GM18858 (cell line): ENCODE measurements around the gene KRT4.
"Not testable (repeated sequence)": the region's sequence is repeated elsewhere in the genome, so short reads cannot be mapped to it uniquely, and the experiment has no call there.

Experiments used
- ATAC-seq: cut with Tn5 transposase; IDR thresholded peaks from one replicate; pipeline ENCODE4 v1.9.1; 2021; ENCODE audit not compliant: unreplicated experiment

KRT4 gene

DNA sequence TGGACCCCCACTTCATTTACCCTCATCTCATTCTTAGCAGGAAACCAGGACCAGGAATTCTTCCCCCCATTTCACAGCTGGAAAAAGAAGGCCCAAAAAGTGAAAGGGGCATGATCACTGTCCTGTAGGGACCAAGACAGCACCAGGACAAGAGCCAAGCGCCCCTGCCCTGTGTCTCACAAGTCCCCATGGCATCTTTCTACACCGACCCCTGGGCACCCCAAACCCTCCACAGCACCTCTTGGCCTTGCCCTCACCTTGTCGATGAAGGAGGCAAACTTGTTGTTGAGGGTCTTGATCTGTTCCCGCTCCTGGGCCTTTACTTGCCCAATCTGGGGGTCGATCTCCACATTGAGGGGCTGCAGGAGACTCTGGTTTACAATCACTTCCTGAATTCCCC, 37.5 kb downstream of the KRT4 start:
- ATAC-seq: no peak

DNA sequence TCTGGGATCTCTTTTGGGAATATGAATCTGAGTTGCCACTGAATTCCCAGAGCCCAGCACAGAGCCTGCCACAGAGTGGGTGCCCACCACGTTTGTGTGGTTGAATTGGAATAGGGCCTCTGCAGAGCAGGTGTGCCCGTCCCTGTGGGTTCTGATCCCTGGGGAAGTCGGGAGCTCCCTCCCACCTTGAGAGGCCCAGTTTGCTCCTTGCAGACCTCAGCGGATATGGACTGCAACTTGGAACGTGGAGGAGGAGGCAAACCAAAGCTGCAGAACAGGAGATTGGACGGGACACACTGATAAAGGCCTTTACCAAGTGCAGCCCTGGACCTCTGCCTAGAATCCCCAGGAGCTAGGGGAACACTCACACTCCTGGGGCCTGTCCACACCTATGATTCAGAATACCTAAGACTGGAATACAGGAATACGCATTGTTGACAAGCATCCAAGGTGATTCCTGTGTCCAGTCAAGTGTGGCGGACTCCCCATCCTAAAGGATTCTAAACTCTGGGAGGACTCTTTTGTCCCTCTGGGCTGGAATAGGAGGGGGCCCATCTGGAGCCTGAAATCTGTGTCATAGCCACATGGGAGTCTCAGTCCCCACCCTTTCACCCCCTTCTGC, 39.2 kb downstream of the KRT4 start:
- no peak for ATAC-seq

DNA sequence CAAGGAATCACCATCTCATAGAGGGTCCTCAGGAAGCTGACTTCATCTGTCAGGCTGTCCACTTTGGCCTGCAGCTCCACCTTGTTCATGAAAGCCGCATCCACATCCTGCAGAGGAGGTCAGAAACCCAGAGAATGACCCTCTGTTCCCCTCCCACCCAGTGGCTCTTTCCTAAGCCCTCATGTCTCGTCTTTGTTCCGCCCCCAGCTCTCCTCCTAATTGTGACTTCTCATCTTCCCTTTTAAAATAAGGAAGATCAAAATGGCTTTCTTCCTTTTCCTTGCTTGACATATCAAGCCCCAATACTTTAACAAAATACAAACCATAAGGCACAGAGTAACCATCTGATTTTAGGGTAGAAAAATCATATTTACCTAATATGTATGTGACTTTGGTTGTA, 41.1 kb downstream of the KRT4 start:
- ATAC-seq: no peak

DNA sequence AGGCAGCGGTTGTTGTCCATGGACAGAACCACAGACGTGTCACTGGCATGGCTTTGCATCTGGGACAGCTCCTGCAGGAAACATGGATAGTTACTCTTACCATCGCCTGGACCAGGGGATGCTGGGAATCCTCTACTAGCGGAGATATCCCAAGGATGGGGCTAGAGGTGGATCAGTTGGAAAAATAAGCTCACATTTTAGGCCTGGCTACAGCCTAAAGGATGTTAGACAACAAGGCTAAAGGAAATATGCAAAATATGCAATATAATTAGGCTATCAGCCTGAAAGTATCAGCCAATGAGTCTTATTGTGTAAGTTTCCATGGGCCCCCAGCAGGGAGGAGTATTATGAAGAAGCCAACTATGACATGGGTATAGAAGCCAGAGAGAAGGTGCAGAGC, 41.7 kb downstream of the KRT4 start:
- ATAC-seq: no peak

DNA sequence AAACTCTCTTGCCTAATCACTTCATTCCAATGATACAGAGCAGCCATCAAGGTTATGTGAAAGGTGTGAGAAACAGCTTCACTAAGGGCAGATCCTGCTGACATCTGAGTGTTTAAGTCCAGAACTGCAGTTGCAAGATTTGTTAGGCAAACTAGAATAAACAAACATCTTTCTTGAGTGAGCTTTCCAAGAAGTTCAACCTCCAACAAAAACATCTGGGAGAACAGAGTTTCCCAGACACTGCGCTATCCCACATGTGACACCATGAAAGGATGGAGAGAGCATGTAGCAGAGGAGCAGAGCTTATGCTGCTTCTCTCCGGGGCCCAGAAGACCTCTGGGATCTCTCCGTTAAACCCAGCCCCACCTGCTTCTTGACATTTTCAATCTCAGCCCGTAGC, 42.4 kb downstream of the KRT4 start:
- ATAC-seq: no peak

DNA sequence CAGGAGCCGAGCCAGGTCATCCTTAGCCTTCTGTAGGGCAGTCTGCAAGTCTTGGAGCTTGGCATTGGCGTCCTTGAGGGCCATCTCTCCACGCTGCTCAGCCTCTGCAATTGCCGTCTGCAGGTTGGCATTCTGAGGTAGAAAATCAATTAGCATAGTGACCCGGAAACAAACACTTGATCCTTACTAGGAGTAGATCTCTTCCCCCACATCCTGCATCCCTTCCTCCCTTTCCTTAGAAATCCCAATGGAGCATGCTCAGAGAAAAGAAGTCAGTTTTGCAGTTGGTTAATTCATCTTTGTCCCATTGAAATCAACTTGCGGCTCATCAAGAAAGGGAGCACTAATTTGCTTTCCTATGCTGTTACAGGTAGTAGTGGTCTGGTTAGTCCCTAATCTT, 42.8 kb downstream of the KRT4 start:
- ATAC-seq: no peak

DNA sequence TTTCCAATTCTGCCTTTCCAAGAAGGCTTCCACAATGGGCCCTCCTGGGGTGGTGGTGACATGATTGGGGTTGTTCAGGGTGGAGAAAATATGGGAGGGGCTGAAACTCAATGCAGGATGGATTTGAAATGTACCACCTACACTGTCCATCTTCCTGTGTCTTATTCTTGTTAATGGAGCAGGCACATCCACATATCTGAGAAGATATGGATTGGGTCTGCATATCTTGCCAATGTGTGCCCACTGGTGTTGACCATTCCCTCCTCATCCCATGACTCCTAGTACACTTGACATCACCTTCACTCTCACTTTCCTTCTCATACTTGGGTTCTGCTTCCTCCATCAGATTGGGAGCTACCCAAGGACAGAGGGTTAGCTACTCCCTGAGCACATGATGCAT, 44.0 kb downstream of the KRT4 start:
- ATAC-seq: no peak

DNA sequence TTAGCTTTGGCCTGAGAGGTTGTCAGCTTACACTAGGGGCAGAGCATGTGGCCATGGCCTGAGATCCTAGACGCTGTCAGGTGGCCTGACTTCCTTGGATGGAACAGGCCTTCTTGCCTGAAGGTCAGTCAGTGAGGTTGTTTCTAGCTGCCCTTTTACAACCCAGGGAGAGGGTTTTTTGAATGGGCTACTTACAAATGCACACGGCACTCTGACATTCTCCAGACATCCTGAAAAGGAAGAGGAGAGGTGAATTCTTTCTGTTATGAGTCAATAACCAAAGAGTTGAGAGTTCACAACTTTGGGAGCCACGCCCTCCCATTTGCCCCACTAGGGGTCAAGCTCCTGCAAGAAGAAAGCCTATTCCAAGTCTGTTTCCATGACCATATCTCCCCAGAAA, 44.6 kb downstream of the KRT4 start:
- no peak for ATAC-seq

DNA sequence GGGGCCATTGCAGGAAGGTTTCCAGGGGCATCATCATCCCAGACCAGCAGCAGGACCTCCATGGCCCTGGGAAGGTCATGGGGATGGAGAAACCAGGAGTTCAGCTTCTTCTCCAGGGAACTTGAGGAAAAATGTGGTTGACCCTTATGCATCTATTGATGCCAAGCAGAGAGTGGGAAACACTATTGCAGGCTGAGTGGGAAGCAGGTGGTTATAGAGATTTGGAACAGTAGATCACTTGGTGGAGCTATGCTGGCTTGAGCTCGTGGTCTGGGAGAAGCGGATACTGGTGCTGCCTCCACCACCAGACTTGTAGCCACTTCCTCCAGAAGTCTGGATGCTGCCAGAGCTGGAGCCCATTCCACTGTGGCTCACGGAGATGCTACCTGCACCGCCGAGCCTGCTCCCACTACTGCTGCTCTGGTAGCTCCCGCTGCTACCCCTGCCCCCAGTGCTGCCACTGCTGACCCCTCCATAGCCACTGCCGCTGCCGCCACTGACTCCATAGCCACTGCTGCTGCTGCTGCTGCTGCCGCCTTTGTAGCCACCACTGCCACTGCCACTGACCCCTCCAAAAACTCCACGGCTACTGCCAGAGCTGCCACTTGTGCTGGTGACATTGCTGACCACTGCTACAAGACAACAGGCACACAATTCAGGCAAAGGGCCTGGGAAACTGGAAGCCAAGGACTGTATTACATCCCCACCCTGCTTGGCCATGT, 45.3 kb downstream of the KRT4 start:
- ATAC-seq: no peak

DNA sequence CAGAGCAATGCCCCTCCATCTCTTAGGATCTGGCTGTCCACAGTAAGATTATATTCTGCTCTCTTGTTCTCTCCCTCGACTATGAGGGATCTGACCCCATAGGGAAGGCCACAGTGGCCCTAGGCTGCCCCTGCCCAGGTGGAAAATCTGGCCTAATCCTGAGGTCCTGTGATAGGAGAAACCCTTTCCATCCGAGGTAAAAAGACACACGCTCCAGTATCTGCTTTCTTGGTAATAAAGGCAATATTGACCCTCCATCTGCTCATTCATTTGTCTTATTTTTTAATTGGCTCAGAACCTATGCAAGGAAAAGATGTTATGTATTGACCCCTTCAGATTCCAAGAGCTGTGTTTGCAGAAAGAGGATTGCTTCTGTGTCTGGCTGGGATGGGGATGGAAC, 46.5 kb downstream of the KRT4 start:
- ATAC-seq: no peak

DNA sequence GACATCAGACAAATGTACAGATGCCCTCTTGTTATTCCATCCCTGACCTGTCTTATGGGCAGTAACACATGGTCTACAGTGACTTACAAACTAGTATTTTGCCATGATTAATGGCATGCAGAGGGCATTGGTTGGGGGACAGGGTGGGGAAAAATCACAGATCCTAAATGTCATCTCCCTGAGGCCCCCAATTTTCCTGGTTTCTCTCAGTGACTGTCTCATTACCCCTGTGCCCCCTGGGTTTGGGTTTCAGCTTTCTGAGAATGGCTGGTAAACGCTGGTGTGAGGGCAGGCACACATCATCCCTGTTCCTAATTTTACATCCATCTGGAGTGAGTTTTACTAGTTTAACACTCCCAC, 46.9 kb downstream of the KRT4 start:
- no peak for ATAC-seq

DNA sequence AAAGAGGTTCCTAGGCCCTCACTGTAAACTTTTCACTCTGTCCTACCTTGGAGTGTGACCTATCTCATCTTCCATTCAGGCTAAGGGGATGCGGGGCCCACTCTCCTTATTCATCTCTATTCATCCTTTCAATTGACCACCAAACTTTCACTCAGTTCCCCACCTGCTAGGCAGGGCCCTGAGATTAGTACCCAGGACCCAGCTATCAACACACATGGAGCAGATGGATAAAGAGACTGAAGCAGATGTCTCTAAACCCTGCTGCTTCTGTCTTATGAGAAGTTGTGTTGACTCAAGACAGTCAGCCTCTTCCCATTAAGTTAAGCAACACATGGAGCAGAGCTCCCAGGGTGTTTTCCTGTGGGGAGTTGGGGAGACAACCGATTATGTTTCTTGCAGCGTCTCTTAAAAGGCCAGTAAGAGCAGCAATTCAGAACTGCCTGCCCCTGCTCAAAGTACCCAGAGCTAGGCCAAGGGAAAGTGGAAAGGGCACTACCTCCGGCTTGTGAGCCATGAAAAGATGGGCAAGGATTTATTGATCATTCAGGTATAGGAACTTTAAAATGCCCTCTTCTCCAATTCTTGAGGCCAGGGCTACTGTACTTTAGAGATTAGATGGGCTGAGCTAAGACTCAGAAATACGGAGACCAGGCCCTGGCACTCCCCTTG, 47.4 kb downstream of the KRT4 start:
- no peak for ATAC-seq

DNA sequence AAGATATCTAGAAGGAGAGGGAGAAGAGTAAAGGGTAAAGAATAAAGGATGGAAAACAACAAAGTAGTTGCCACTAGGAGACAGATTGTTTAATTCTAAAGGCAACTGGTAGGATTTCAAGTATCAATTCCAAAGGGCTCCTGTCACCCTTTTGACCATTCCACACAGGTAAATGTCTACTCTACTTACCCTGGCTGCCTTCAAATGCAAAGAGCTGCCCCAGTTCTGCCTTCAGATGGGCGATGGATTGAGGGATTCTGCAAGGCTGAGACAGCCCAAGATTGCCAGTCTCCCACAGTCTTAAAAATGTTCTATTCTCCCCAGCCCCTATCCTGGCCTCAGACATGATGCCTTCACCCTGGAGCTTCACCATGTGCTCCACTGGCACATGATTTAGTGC, 48.2 kb downstream of the KRT4 start:
- ATAC-seq: no peak

DNA sequence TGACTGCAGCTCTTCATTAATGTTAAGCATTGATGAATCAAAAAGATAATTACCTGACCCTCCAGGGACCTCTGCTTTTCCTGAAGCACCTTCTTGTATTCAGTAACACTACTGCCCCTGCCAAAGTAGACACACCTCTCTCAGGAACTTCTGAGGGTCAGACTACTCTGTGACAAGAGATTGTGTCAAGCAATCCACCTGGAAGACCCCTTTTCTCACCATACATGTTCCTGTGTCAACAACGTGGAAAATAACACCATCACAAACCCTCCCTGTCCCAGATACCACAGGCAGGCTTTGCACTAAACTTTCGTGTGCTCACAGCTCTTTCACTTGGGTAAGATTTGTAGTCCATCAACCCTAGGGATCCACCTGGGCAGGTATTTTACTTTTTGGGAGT, 49.9 kb downstream of the KRT4 start:
- ATAC-seq: no peak

DNA sequence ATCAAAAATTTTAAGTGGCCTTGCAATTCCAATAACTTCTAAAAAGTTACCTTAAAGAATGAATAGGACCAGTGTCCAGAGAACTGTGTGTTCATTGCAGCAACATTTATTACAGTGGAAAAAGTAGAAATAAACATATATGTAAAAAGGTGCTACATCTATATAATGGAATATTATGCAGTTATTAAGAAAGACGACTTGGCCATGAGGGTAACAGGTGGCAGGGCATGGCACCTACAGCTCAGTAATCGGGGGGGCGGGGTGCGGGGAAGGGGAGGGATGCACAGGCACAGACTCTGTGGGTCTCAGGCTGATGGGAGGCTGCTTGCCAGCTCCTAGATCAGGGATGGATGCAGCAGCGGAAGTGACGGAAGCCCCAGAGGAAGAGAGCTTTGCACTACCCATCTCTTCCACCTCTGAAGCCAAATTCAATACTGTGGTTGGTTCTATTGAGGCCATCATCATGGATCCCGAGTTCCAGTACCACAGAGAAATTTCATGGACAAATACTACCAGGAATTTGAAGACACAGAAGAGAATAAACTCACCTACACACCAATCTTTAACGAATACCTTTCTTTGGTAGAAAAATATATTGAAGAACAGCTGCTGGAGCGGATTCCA, 50.8 kb downstream of the KRT4 start:
- no peak for ATAC-seq

DNA sequence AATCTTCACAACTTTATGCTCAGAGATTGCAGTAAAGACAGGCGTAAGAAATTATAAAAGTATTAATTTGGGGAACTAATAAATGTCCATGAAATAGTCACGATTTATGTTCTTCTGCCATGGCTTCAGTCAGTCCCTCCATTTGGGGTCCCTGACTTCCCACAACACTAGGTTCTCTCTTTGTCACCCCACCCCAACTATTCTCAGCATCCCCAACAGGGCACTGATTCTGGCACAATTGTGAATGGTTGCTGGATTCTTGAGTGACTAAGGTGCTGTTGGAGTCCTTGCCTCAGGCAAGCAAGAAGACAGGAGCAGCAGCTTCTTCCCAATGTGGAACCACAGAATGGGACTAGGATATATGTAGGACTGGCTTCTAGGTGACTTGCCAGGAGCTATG, 52.1 kb downstream of the KRT4 start:
- ATAC-seq: no peak

DNA sequence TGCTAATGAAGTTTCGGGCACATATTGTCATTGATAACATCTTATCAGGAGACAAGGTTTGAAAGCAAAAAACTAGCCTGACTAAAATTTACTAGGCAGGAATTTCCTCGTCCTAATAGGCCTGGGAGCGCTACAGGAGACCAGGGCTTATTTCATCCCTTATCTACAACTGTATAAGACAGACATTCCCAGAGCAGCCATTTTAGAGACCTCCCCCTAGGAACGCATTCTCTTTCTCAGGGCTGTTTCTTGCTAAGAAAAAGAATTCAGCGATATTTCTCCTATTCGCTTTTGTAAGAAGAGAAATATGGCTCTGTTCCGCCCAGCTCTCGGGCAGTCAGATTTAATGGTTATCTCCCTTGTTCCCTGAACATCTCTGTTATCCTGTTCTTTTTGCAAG, 52.7 kb downstream of the KRT4 start:
- ATAC-seq: not testable (repeated sequence)

DNA sequence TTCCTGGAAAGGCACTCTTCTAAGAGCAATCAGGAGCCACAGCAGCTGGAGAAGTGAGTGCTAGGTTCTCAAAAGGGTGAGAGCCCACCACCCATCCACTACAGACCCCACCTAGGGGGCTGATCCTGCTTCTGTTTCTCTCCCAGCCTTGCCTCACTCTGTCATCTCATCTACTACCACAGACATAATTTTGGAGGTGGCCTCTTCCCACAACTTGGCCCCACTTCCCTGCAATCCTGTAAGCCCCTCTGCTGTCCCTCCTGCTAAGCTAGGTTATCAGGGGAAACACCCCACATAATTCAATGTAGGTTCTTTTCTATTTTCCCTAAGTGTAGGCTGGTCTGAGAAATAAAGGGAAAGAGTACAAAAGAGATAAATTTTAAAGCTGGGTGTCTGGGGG, 53.3 kb downstream of the KRT4 start:
- ATAC-seq: no peak

DNA sequence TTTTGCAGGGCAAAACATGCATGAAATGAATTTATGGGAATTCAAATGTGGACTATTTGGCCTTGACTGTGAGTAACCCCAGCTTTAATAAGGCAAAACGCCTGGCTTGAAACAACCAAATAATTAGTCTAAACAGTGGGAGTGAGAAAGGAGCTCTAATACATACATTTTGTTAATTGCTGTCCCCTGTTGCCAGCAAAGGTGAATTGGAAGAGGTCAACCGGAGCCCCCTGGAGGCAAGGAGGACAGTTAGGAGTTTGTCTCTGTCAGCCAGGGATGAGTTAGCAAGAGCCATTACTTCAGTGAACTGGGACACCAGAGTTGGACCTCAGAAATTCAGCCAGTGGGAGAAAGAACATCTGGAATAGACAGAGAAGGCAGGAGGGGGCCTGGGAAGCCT, 54.2 kb downstream of the KRT4 start:
- ATAC-seq: no peak

DNA sequence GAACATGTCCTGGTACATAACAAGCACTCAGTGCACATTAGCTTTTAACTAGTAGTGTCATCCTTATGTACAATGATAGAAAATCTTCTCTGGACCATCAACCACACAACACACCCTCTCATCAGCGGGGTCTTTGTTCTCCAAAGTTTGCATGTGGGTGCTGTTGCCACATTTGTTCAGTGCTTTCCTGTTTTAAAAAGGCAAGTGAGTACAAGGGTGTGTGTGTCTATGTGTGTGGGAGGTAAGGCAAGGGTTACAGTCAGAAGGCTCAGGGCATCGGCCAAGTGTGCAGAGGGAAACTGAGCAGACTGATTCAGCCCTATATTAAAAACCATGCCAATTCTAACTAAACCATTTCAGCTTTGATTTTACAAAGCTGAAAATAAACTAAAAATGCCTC, 54.7 kb downstream of the KRT4 start:
- ATAC-seq: no peak

DNA sequence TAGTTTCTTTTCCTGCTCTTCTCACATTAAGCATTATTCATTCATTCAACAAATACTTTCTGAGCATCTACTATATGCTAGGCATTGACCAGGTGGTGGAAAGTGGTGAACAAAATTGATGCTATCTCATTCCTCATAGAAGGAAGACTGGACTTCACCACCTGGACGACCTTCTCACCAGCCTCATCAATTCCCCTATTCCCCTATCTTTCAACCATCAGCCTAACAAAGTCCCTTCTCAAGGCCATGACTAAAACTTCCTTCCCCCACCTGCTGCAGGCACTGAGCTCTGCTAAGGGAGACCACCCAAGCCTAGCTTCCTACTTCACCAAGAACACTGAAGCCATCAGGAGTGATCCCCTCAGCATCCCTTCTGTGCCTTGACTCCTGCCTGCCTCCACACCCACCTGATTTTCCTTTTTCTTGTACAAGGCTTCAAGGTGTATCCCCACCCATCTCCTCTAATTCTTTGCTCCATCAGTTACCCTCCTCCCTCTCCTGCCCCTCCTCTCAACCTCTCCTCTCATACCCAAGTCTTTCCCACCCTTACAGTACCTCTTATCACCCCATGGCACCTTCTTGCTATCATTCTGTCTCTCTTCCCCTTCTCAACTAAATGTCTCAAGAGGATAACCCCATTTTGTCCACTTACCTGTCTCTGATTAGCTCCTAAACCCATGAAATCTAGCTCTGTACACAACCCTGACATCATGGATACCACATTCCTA, 56.3 kb downstream of the KRT4 start:
- no peak for ATAC-seq
